Activated T-helper 17 cell treated with anti-CD3 and anti-CD28 coated beads, Interleukin-2, amount 50 U/mL, for 72 hours (primary cell): ENCODE measurements around the gene ATP6V0E1. TPM values are rescaled to one million over a fixed set of nuclear protein-coding genes. Genes with fewer than 3 reads are reported as not detected.

Experiments used
- ATAC-seq: fragments of 150-1000 bp; cut with Tn5 transposase; replicated peaks from 2 replicates; pipeline ENCODE4 v1.10.0; 2021; ENCODE audit warnings: mild to moderate bottlenecking, moderate library complexity
- H3K27ac Mint-ChIP-seq: one replicate; pipeline ENCODE4 v1.8.0; 2022; ENCODE audit warnings: mixed read lengths
- H3K27me3 Mint-ChIP-seq: one replicate; pipeline ENCODE4 v1.8.0; 2022; ENCODE audit warnings: mixed read lengths
- H3K36me3 Mint-ChIP-seq: one replicate; pipeline ENCODE4 v1.8.0; 2022; ENCODE audit warnings: low read depth, mild to moderate bottlenecking, mixed read lengths
- H3K4me1 Mint-ChIP-seq: one replicate; pipeline ENCODE4 v1.8.0; 2022; ENCODE audit warnings: mixed read lengths
- H3K4me3 Mint-ChIP-seq: one replicate; pipeline ENCODE4 v1.8.0; 2022; ENCODE audit warnings: mild to moderate bottlenecking, mixed read lengths
- H3K9me3 Mint-ChIP-seq: one replicate; pipeline ENCODE4 v1.8.0; 2022; ENCODE audit warnings: mixed read lengths
- total RNA-seq, 2 donors: library from RNA; stranded (reverse); gene quantifications; one replicate each; pipeline ENCODE4 v1.2.3, GENCODE V29; 2022

ATP6V0E1 gene
- total RNA-seq, 2 donors from 2014 or later: 123 to 163 TPM

GRCh38 chr5:172950176-172950965 lies 33.2 kb upstream of the ATP6V0E1 start:
- peaks cover 20% of the 10 kb centered on the region for H3K36me3 Mint-ChIP-seq
- no peaks in the 10 kb centered on the region for H3K4me1 Mint-ChIP-seq
- H3K27me3 Mint-ChIP-seq: no peaks in the 10 kb centered on the region
- H3K27ac Mint-ChIP-seq: no peak overlapping the region
- H3K9me3 Mint-ChIP-seq: no peaks in the 10 kb centered on the region
- H3K4me3 Mint-ChIP-seq: no peak overlapping the region
- ATAC-seq: no peak

GRCh38 chr5:172951371-172952033 lies 32.1 kb upstream of the ATP6V0E1 start:
- Mint-ChIP-seq H3K36me3 (peaks cover 12% of the 10 kb centered on the region), H3K4me1 (no peaks in the 10 kb centered on the region), H3K27ac (peak overlapping the region; percentile 13), H3K9me3 (no peaks in the 10 kb centered on the region), H3K4me3 (no peak overlapping the region), H3K27me3 (no peaks in the 10 kb centered on the region)
- ATAC-seq: no peak

GRCh38 chr5:172952034-172952511 lies 31.5 kb upstream of the ATP6V0E1 start:
- Mint-ChIP-seq H3K27ac (no peak overlapping the region), H3K9me3 (no peaks in the 10 kb centered on the region), H3K4me3 (no peak overlapping the region), H3K27me3 (no peaks in the 10 kb centered on the region), H3K36me3 (peaks cover 11% of the 10 kb centered on the region), H3K4me1 (peaks cover under 1% of the 10 kb centered on the region)
- ATAC-seq: no peak

- Mint-ChIP-seq H3K36me3 (no peaks in the 10 kb centered on the region), H3K4me3 (no peak overlapping the region), H3K27me3 (no peaks in the 10 kb centered on the region), H3K27ac (no peak overlapping the region), H3K9me3 (no peaks in the 10 kb centered on the region), H3K4me1 (peaks cover 6% of the 10 kb centered on the region)
- ATAC-seq: no peak
Measured at GRCh38 chr5:172953776-172954675, 29.5 kb upstream of the ATP6V0E1 start.

GRCh38 chr5:172954751-172955159 lies 28.8 kb upstream of the ATP6V0E1 start:
- no peak for ATAC-seq
- H3K4me1 Mint-ChIP-seq: peaks cover 9% of the 10 kb centered on the region
- H3K27me3 Mint-ChIP-seq: no peaks in the 10 kb centered on the region
- no peaks in the 10 kb centered on the region for H3K9me3 Mint-ChIP-seq
- H3K4me3 Mint-ChIP-seq: no peak overlapping the region
- no peak overlapping the region for H3K27ac Mint-ChIP-seq
- H3K36me3 Mint-ChIP-seq: peaks cover 5% of the 10 kb centered on the region

GRCh38 chr5:172956228-172956627 lies 27.3 kb upstream of the ATP6V0E1 start:
- Mint-ChIP-seq H3K4me1 (peaks cover 22% of the 10 kb centered on the region), H3K36me3 (peaks cover 12% of the 10 kb centered on the region), H3K27me3 (no peaks in the 10 kb centered on the region), H3K27ac (no peak overlapping the region), H3K9me3 (no peaks in the 10 kb centered on the region), H3K4me3 (no peak overlapping the region)
- ATAC-seq: no peak

GRCh38 chr5:172956936-172957335 lies 26.6 kb upstream of the ATP6V0E1 start:
- no peaks in the 10 kb centered on the region for H3K27me3 Mint-ChIP-seq
- ATAC-seq: no peak
- H3K4me3 Mint-ChIP-seq: peak overlapping the region; percentile 97
- peaks cover 28% of the 10 kb centered on the region for H3K4me1 Mint-ChIP-seq
- no peak overlapping the region for H3K27ac Mint-ChIP-seq
- H3K9me3 Mint-ChIP-seq: no peaks in the 10 kb centered on the region
- H3K36me3 Mint-ChIP-seq: peaks cover 18% of the 10 kb centered on the region

GRCh38 chr5:172957458-172957857 lies 26.1 kb upstream of the ATP6V0E1 start:
- Mint-ChIP-seq H3K27me3 (no peaks in the 10 kb centered on the region), H3K4me3 (peak overlapping the region; percentile 97), H3K27ac (no peak overlapping the region), H3K36me3 (peaks cover 18% of the 10 kb centered on the region), H3K9me3 (no peaks in the 10 kb centered on the region), H3K4me1 (peaks cover 28% of the 10 kb centered on the region)
- ATAC-seq: no peak

- peak overlapping the region; percentile 97 for H3K4me3 Mint-ChIP-seq
- H3K9me3 Mint-ChIP-seq: no peaks in the 10 kb centered on the region
- H3K27me3 Mint-ChIP-seq: no peaks in the 10 kb centered on the region
- peaks cover 21% of the 10 kb centered on the region for H3K36me3 Mint-ChIP-seq
- peak overlapping the region; percentile 99 for H3K27ac Mint-ChIP-seq
- H3K4me1 Mint-ChIP-seq: peaks cover 28% of the 10 kb centered on the region
- peak; percentile 84 for ATAC-seq
Measured at GRCh38 chr5:172958331-172959046, 25.1 kb upstream of the ATP6V0E1 start.

- H3K36me3 Mint-ChIP-seq: peaks cover 32% of the 10 kb centered on the region
- no peaks in the 10 kb centered on the region for H3K9me3 Mint-ChIP-seq
- H3K4me1 Mint-ChIP-seq: peaks cover 28% of the 10 kb centered on the region
- ATAC-seq: no peak
- no peaks in the 10 kb centered on the region for H3K27me3 Mint-ChIP-seq
- H3K4me3 Mint-ChIP-seq: peak overlapping the region; percentile 97
- peak overlapping the region; percentile 99 for H3K27ac Mint-ChIP-seq
Measured at GRCh38 chr5:172959824-172960799, 23.5 kb upstream of the ATP6V0E1 start.

- Mint-ChIP-seq H3K27ac (no peak overlapping the region), H3K27me3 (no peaks in the 10 kb centered on the region), H3K36me3 (peaks cover 41% of the 10 kb centered on the region), H3K4me3 (no peak overlapping the region), H3K9me3 (no peaks in the 10 kb centered on the region), H3K4me1 (no peaks in the 10 kb centered on the region)
- ATAC-seq: no peak
Measured at GRCh38 chr5:172969921-172970320, 13.7 kb upstream of the ATP6V0E1 start.

- Mint-ChIP-seq H3K4me1 (no peaks in the 10 kb centered on the region), H3K27me3 (no peaks in the 10 kb centered on the region), H3K9me3 (no peaks in the 10 kb centered on the region), H3K36me3 (peaks cover 29% of the 10 kb centered on the region), H3K4me3 (no peak overlapping the region), H3K27ac (no peak overlapping the region)
- no peak for ATAC-seq
Measured at GRCh38 chr5:172971482-172971881, 12.1 kb upstream of the ATP6V0E1 start.

GRCh38 chr5:172972552-172972951 lies 11.0 kb upstream of the ATP6V0E1 start:
- Mint-ChIP-seq H3K4me1 (no peaks in the 10 kb centered on the region), H3K36me3 (peaks cover 25% of the 10 kb centered on the region), H3K4me3 (no peak overlapping the region), H3K27me3 (no peaks in the 10 kb centered on the region), H3K9me3 (no peaks in the 10 kb centered on the region), H3K27ac (no peak overlapping the region)
- ATAC-seq: no peak
